HepG2 (cell line): ENCODE measurements around the gene PELI1. TPM values are rescaled to one million over a fixed set of nuclear protein-coding genes. Genes with fewer than 3 reads are reported as not detected.
A peak's percentile ranks its signal among the peaks of the same experiment; 100 is the strongest.

ENCODE experiments used
- BHLHE40 ChIP-seq: IDR thresholded peaks from 2 replicates; pipeline ENCODE4 v1.6.1; 2011; ENCODE audit warnings: low read length, improper control_type of control experiment
- CBX5 ChIP-seq: sonication (generic); formaldehyde crosslinking; IDR thresholded peaks from 2 replicates; pipeline ENCODE4 v1.4.0; 2020; ENCODE audit warnings: missing genetic modification reagents, borderline replicate concordance
- CENPX ChIP-seq: sonication (generic); formaldehyde crosslinking; IDR thresholded peaks from 2 replicates; pipeline ENCODE4 v1.9.0; 2021; ENCODE audit warnings: mild to moderate bottlenecking, missing genetic modification reagents, moderate library complexity
- ETV5 ChIP-seq: IDR thresholded peaks from 2 replicates; pipeline ENCODE4 v1.6.1; 2018; ENCODE audit warnings: missing biosample characterization, missing genetic modification reagents, inconsistent platforms, borderline replicate concordance
- MAFG ChIP-seq: sonication (generic); formaldehyde crosslinking; IDR thresholded peaks from 2 replicates; pipeline ENCODE4 v1.5.1; 2020; ENCODE audit warnings: mild to moderate bottlenecking, missing genetic modification reagents
- MXI1 ChIP-seq: IDR thresholded peaks from 3 replicates; pipeline ENCODE4 v1.6.1; 2012; ENCODE audit warnings: low read depth, low read length, inconsistent platforms, borderline replicate concordance
- PHF8 ChIP-seq: sonication (generic); formaldehyde crosslinking; IDR thresholded peaks from 2 replicates; pipeline ENCODE4 v1.5.0; 2020; ENCODE audit warnings: missing genetic modification reagents
- RFX1 ChIP-seq: fragments of 450-650 bp; IDR thresholded peaks from 2 replicates; pipeline ENCODE4 v1.6.1; 2017
- RFX5 ChIP-seq: IDR thresholded peaks from 2 replicates; pipeline ENCODE4 v1.6.1; 2011; ENCODE audit warnings: low read depth, low read length, improper control_type of control experiment
- ZFP62 ChIP-seq: sonication (generic); formaldehyde crosslinking; IDR thresholded peaks from 2 replicates; pipeline ENCODE4 v1.4.0; 2020; ENCODE audit warnings: missing genetic modification reagents
- ZMYM4 ChIP-seq: sonication (generic); formaldehyde crosslinking; IDR thresholded peaks from 2 replicates; pipeline ENCODE4 v1.8.1; 2023; ENCODE audit warnings: mild to moderate bottlenecking, missing genetic modification reagents
- ZNF629 ChIP-seq: sonication (generic); formaldehyde crosslinking; conservative IDR thresholded peaks from 2 replicates; pipeline ENCODE4 v1.5.0; 2020; ENCODE audit warnings: missing genetic modification reagents
- ZNF652 ChIP-seq: IDR thresholded peaks from 2 replicates; pipeline ENCODE4 v1.6.1; 2016; ENCODE audit warnings: low read depth, borderline replicate concordance
- ZNF883 ChIP-seq: sonication (generic); formaldehyde crosslinking; IDR thresholded peaks from 2 replicates; pipeline ENCODE4 v1.5.1; 2020; ENCODE audit warnings: mild to moderate bottlenecking, missing genetic modification reagents; ENCODE audit errors: not compliant biosample characterization
- ZSCAN20 ChIP-seq: sonication (generic); formaldehyde crosslinking; IDR thresholded peaks from 2 replicates; pipeline ENCODE4 v1.4.0; 2020; ENCODE audit warnings: missing genetic modification reagents, mild to moderate bottlenecking, borderline replicate concordance
- polyA plus RNA-seq, 8 experiments: library from polyadenylated mRNA; depleted of rRNA in 3 of 8; stranded (reverse) in 7 of 8; unstranded in 1 of 8; fragments of >200 nt; fragmentation: Illumina TruSeq in 4 of 8; extraction: Trizol in 4 of 8; gene quantifications; 2 replicates each; pipeline versions ENCODE4 v1.2.1 to v1.2.3, GENCODE V29; 2011 to 2016; ENCODE audit warnings: low read depth in 4 of 8, missing spikeins in 1 of 8, mixed read lengths in 1 of 8; ENCODE audit not compliant: insufficient read depth in 1 of 8
- total RNA-seq, 5 experiments: library from RNA; depleted of rRNA; stranded (reverse); fragments of >200 nt; fragmentation: Illumina TruSeq; extraction: Trizol; gene quantifications; 2 replicates each; pipeline ENCODE4 v1.2.3, GENCODE V29; 2016; ENCODE audit warnings: low read depth in 1 of 5
- TF ChIP-seq, protein P1 (sequence below): sonication (generic); formaldehyde crosslinking; IDR thresholded peaks from 2 replicates; pipeline ENCODE4 v1.4.0; 2020; ENCODE audit warnings: mild to moderate bottlenecking, missing genetic modification reagents
- TF ChIP-seq, protein P2 (sequence below): sonication (generic); formaldehyde crosslinking; IDR thresholded peaks from 2 replicates; pipeline ENCODE4 v1.4.0; 2020; ENCODE audit warnings: missing genetic modification reagents
- TF ChIP-seq, protein P3 (sequence below): sonication (generic); formaldehyde crosslinking; conservative IDR thresholded peaks from 2 replicates; pipeline ENCODE4 v1.4.0; 2020; ENCODE audit warnings: missing genetic modification reagents
- TF ChIP-seq, protein P4 (sequence below): fragments of 450-650 bp; IDR thresholded peaks from 2 replicates; pipeline ENCODE4 v1.6.1; 2017; ENCODE audit warnings: mild to moderate bottlenecking
- TF ChIP-seq, protein P5 (sequence below): sonication (generic); formaldehyde crosslinking; IDR thresholded peaks from 2 replicates; pipeline ENCODE4 v1.4.0; 2020; ENCODE audit warnings: missing genetic modification reagents

PELI1 gene
- total and polyA plus RNA-seq, 2 of the 13 experiments (the other 11 are each of a cell fraction or from before 2014, with no cell fraction given), result 12.5 to 16.2 TPM

DNA sequence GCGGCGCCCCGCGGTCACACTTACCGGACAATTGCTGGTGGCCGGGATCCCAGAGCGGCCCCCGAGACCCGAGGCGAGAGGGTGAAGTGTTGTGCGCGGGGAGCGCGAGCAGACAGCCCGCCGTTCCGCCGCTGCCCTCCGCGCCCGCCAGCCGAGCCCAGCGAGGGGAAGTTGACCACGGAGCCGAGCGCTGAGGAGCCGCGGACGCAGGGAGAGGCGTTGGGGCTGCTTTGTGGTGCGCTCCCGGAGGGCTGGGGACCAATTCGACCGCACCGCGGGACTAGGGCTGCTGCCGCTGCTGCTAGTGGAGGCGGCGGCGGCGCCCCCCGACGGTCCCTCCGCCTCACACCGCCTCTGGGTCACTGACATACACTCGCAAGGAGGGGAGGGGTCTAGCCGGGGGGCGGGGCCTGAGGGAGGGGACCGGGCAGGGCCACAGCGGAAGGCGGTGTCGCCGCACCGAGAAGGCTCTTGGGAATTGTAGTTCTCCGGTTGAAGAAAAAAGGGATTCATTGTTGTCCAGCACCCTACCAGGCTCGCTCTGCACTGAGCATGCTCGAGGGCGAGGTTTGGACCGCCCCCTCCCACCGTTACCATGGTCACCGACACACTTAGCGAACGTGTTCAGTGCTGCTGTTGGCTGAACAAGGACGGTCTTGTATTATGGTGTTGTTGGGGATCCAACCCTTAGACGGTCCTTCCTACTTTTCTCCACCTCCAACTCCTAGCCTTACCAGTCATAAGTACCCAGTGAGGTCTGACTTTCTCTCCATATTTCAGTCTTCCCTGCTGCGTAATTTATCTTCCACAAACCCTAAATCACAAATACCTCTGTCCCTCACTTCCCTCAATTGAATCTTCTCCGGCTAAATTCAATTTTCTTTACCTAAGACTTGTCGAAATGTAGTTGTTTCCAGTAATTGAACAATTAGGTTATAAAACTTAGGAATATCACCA lies at the start of gene PELI1 (continued):
- TF ChIP-seq ZSCAN20 (CRISPR knock-in tag), result no peak
- no peak for TF ChIP-seq ZNF652 (CRISPR knock-in tag)
- TF ChIP-seq, protein P1, sequence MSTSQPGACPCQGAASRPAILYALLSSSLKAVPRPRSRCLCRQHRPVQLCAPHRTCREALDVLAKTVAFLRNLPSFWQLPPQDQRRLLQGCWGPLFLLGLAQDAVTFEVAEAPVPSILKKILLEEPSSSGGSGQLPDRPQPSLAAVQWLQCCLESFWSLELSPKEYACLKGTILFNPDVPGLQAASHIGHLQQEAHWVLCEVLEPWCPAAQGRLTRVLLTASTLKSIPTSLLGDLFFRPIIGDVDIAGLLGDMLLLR, result no peak; the same call in 1 of the 2 replicates
- TF ChIP-seq ZNF883, result peak; percentile 91
- peak; percentile 83 for TF ChIP-seq CBX5
- TF ChIP-seq, protein P2, sequence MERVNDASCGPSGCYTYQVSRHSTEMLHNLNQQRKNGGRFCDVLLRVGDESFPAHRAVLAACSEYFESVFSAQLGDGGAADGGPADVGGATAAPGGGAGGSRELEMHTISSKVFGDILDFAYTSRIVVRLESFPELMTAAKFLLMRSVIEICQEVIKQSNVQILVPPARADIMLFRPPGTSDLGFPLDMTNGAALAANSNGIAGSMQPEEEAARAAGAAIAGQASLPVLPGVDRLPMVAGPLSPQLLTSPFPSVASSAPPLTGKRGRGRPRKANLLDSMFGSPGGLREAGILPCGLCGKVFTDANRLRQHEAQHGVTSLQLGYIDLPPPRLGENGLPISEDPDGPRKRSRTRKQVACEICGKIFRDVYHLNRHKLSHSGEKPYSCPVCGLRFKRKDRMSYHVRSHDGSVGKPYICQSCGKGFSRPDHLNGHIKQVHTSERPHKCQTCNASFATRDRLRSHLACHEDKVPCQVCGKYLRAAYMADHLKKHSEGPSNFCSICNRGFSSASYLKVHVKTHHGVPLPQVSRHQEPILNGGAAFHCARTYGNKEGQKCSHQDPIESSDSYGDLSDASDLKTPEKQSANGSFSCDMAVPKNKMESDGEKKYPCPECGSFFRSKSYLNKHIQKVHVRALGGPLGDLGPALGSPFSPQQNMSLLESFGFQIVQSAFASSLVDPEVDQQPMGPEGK, result peak; percentile 66
- TF ChIP-seq MXI1, result peak; percentile 93; the same call in 2 of the 3 replicates
- TF ChIP-seq RFX5, result peak; percentile 66; the same call in 1 of the 2 replicates
- TF ChIP-seq, protein P3, sequence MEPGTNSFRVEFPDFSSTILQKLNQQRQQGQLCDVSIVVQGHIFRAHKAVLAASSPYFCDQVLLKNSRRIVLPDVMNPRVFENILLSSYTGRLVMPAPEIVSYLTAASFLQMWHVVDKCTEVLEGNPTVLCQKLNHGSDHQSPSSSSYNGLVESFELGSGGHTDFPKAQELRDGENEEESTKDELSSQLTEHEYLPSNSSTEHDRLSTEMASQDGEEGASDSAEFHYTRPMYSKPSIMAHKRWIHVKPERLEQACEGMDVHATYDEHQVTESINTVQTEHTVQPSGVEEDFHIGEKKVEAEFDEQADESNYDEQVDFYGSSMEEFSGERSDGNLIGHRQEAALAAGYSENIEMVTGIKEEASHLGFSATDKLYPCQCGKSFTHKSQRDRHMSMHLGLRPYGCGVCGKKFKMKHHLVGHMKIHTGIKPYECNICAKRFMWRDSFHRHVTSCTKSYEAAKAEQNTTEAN (CRISPR knock-in tag), result no peak
- TF ChIP-seq, protein P4, sequence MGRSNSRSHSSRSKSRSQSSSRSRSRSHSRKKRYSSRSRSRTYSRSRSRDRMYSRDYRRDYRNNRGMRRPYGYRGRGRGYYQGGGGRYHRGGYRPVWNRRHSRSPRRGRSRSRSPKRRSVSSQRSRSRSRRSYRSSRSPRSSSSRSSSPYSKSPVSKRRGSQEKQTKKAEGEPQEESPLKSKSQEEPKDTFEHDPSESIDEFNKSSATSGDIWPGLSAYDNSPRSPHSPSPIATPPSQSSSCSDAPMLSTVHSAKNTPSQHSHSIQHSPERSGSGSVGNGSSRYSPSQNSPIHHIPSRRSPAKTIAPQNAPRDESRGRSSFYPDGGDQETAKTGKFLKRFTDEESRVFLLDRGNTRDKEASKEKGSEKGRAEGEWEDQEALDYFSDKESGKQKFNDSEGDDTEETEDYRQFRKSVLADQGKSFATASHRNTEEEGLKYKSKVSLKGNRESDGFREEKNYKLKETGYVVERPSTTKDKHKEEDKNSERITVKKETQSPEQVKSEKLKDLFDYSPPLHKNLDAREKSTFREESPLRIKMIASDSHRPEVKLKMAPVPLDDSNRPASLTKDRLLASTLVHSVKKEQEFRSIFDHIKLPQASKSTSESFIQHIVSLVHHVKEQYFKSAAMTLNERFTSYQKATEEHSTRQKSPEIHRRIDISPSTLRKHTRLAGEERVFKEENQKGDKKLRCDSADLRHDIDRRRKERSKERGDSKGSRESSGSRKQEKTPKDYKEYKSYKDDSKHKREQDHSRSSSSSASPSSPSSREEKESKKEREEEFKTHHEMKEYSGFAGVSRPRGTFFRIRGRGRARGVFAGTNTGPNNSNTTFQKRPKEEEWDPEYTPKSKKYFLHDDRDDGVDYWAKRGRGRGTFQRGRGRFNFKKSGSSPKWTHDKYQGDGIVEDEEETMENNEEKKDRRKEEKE, result no peak
- TF ChIP-seq MAFG, result peak; percentile 54; the same call in 1 of the 2 replicates
- TF ChIP-seq RFX1, result peak; percentile 94
- TF ChIP-seq CENPX (CRISPR knock-in tag), result no peak
- no peak for TF ChIP-seq ZFP62 (CRISPR knock-in tag)
- TF ChIP-seq BHLHE40, result no peak
- peak; percentile 91 for TF ChIP-seq PHF8 (CRISPR knock-in tag)
- TF ChIP-seq, protein P5, sequence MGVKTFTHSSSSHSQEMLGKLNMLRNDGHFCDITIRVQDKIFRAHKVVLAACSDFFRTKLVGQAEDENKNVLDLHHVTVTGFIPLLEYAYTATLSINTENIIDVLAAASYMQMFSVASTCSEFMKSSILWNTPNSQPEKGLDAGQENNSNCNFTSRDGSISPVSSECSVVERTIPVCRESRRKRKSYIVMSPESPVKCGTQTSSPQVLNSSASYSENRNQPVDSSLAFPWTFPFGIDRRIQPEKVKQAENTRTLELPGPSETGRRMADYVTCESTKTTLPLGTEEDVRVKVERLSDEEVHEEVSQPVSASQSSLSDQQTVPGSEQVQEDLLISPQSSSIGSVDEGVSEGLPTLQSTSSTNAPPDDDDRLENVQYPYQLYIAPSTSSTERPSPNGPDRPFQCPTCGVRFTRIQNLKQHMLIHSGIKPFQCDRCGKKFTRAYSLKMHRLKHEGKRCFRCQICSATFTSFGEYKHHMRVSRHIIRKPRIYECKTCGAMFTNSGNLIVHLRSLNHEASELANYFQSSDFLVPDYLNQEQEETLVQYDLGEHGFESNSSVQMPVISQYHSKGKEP (CRISPR knock-in tag), result no peak
- TF ChIP-seq ZMYM4 (CRISPR knock-in tag), result peak; percentile 83
- no peak for TF ChIP-seq ZNF629 (CRISPR knock-in tag)
- peak; percentile 53; the same call in 1 of the 2 replicates for TF ChIP-seq ETV5 (CRISPR knock-in tag)
